Testis (tissue), 3 donors: ENCODE results near the gene CYTH2. TPM values are rescaled to one million over a fixed set of nuclear protein-coding genes. Genes with fewer than 3 reads are reported as not detected.
A peak's percentile ranks its signal among the peaks of the same experiment; 100 is the strongest.

Experiments used
- DNase-seq: peaks from one replicate; pipeline ENCODE4 v3.0.0-alpha.2; 2019
- H3K27ac ChIP-seq, 2 donors: fragments of 200-600 bp; sonication (generic); one replicate each; pipeline ENCODE4 v1.5.1; 2019
- H3K27me3 ChIP-seq: fragments of 200-600 bp; sonication (generic); one replicate; pipeline ENCODE4 v1.5.1; 2019
- H3K36me3 ChIP-seq: fragments of 200-600 bp; sonication (generic); one replicate; pipeline ENCODE4 v1.5.1; 2017; ENCODE audit warnings: low read depth; ENCODE audit errors: missing control alignments
- H3K4me1 ChIP-seq: fragments of 200-600 bp; sonication (generic); one replicate; pipeline ENCODE4 v1.5.1; 2019
- H3K4me3 ChIP-seq, 2 donors: fragments of 200-600 bp; sonication (generic); one replicate each; pipeline ENCODE4 v1.5.1; 2017 to 2019
- H3K9me3 ChIP-seq: fragments of 200-600 bp; sonication (generic); one replicate; pipeline ENCODE4 v1.5.1; 2017
- POLR2A ChIP-seq: fragments of 450-650 bp; IDR thresholded peaks from one replicate; pipeline ENCODE4 v1.6.1; 2017; ENCODE audit warnings: antibody characterized with exemption, mild to moderate bottlenecking, moderate library complexity
- WGBS, 2 donors: methylation state at CpG; one replicate each; pipeline ENCODE4 v1.1.5; 2018; 5-methylcytosine and 5-hydroxymethylcytosine counted together
- intact Hi-C: fragments of 100-400 bp; cut with DNase I; formaldehyde crosslinking; loops from one replicate; pipeline ENCODE4 v1.15.1; 2023; ENCODE audit warnings: low total_unique reads
- polyA plus RNA-seq: library from polyadenylated mRNA; stranded (reverse); fragments of 350-450 nt; fragmentation: Illumina TruSeq; extraction: RNeasy Lipid Tissue Mini Kit (QIAGEN cat#74804); gene quantifications from one replicate; pipeline ENCODE4 v1.2.3, GENCODE V29; 2014; ENCODE audit warnings: low read depth, low replicate concordance; ENCODE audit not compliant: insufficient read depth
- total RNA-seq, 2 donors: library from RNA; depleted of rRNA; stranded (reverse); fragments of >200 nt; gene quantifications; one replicate each; pipeline ENCODE4 v1.2.3, GENCODE V29; 2016
- TF ChIP-seq, protein P1 (sequence below), 3 experiments: fragments of 450-650 bp in 2 of 3; fragments of 200-600 bp in 1 of 3; sonication (generic) in 1 of 3; IDR thresholded peaks; one replicate each; pipeline ENCODE4 v1.5.1; 2016 to 2019; ENCODE audit warnings: antibody characterized with exemption in 3 of 3, mild to moderate bottlenecking in 2 of 3, moderate library complexity in 1 of 3

Gene CYTH2
- total and polyA plus RNA-seq, 3 donors from 2014 or later, result 92.7 to 132 (median 123) TPM

DNA sequence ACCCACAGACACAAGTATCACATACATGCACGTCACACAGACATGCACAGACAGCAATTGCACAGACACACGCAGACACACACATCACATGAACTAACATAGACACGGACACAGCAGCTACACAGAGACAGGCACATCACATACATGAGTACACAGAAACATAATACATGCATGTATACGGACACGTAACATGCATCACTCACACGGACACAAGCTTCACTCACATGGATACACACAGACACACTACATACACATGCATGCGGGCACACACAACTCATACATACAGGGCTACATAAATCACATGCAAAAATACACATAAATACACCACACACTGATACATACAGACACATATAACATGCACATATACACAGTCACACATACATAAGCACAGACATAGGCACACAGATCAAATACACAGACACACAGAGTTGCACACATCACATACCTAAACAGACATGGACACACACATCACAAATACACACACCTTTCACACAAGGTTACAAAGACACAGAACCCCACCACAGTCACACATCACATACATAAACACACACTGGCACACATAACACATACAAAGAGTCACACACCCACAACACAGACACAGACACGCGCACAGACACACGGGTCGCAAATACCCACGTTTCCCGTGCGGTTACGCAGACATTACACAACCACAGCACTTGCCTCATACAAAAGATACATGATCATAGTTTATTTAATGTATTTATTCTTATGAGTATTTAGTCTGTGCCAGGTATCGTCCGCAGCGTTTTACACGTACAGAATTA lies 43.5 kb downstream of the CYTH2 start:
- intact Hi-C loops, result no loop called here
- Histone ChIP-seq H3K36me3 (no peaks in the 10 kb centered on the region), H3K4me3 (no peak overlapping the region), H3K27ac (no peak overlapping the region), H3K4me1 (peaks cover 8% of the 10 kb centered on the region), H3K27me3 (no peaks in the 10 kb centered on the region), H3K9me3 (no peaks in the 10 kb centered on the region)
- no peak for TF ChIP-seq POLR2A
- TF ChIP-seq, protein P1, sequence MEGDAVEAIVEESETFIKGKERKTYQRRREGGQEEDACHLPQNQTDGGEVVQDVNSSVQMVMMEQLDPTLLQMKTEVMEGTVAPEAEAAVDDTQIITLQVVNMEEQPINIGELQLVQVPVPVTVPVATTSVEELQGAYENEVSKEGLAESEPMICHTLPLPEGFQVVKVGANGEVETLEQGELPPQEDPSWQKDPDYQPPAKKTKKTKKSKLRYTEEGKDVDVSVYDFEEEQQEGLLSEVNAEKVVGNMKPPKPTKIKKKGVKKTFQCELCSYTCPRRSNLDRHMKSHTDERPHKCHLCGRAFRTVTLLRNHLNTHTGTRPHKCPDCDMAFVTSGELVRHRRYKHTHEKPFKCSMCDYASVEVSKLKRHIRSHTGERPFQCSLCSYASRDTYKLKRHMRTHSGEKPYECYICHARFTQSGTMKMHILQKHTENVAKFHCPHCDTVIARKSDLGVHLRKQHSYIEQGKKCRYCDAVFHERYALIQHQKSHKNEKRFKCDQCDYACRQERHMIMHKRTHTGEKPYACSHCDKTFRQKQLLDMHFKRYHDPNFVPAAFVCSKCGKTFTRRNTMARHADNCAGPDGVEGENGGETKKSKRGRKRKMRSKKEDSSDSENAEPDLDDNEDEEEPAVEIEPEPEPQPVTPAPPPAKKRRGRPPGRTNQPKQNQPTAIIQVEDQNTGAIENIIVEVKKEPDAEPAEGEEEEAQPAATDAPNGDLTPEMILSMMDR (IDR thresholded peaks at IDR 0.05), result no peak
- WGBS, 2 donors, result 32 to 39% methylated on average over 18 to 19 of the region's 19 CpGs
- DNase-seq, result no peak

DNA sequence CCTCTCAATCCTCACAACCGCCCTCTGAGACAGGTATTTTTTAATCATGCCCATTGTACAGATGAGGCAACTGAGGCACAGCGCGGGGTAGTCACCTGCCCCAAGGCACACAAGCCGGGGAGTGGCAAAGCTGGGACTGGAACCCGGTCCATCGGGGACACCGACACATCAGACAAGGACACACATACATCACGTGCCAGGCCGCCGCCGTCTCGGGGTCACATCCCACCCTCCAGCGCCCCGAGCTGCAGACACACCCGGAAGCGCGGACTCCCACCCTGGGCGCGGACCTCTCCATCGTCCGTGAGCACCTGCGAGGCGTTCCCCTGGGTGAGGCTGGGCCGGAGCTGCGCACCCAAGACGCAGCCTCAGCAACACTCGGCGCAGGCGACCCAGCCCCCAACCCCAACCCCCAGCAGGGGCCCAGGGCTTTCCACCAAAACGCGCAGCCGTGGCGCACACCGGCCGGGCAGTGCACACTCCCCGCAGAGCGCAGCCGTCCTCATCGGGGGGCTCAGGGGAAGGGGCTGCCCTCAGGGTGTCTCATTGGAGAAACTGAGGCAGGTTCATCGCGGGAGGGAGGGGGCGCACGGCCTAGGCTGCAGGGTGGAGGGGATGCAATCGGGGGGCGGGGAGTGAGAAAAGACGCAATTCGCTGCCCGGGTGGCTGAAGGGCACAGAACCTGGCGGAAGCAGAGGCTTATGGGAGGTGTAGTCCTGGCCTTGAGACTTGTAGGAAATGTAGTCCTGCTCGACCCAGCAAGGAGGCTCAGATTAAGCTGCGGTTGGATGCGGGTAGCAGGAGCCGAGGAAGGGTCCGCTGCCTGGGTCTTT lies 44.3 kb downstream of the CYTH2 start:
- Histone ChIP-seq H3K27ac (no peak overlapping the region), H3K4me1 (peaks cover 8% of the 10 kb centered on the region), H3K9me3 (no peaks in the 10 kb centered on the region), H3K27me3 (no peaks in the 10 kb centered on the region), H3K4me3 (peak overlapping the region; percentile 36 to 53), H3K36me3 (no peaks in the 10 kb centered on the region)
- DNase-seq, result peak; percentile 82
- TF ChIP-seq, protein P1 (IDR thresholded peaks at IDR 0.05), result no peak
- no peak for TF ChIP-seq POLR2A
- intact Hi-C loops, result no loop called here
- 1 to 3% methylated on average over 16 to 53 of the region's 54 CpGs for WGBS, 2 donors

DNA sequence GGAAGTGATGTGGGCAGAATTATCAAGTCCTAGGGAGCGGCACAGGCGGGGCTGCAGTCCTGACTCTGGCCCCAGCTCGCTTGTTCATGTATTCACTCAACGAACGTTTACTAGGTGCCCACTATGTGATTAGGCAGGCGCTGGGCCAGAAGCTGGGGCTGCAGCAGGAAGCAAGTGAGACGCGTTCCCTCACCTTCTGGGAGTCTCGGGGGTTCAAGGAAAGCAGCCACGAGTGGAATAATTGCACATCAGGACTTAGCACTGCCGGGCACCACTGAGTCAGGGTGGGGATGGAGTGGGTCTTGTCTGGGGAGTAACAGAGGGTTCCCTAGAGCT lies 44.9 kb downstream of the CYTH2 start:
- no peaks in the 10 kb centered on the region for H3K27me3 ChIP-seq
- peak overlapping the region in 1 of 2 donors; percentile 53 for H3K4me3 ChIP-seq
- no peaks in the 10 kb centered on the region for H3K36me3 ChIP-seq
- TF ChIP-seq, protein P1 (IDR thresholded peaks at IDR 0.05), result no peak
- TF ChIP-seq POLR2A, result no peak
- intact Hi-C loops, result no loop called here
- no peak for DNase-seq
- no peaks in the 10 kb centered on the region for H3K9me3 ChIP-seq
- WGBS, 2 donors, result 25 to 36% methylated on average over 11 of the region's 11 CpGs
- peaks cover 8% of the 10 kb centered on the region for H3K4me1 ChIP-seq
- no peak overlapping the region for H3K27ac ChIP-seq

DNA sequence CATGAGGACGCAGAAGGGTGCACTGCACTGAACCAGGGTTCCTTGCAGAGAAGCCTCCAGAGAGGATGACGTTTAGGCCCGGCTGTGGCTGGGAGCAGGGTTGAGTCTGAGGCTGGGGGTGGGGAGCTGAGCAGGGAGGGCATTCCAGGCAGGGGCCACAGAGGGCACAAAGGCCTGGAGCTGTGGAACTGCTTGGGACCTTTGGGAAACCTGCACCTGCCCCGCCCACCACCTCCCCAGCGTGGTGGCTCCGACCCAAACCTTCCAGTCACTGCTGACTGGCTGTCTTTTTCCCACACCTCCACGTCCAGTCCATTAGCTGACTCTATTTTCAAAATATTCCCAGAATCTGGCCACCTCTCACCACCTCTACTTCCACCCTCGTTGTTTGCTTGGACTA lies 47.4 kb downstream of the CYTH2 start:
- Histone ChIP-seq H3K9me3 (no peaks in the 10 kb centered on the region), H3K27ac (no peak overlapping the region), H3K4me3 (no peak overlapping the region), H3K4me1 (peaks cover 8% of the 10 kb centered on the region), H3K36me3 (no peaks in the 10 kb centered on the region), H3K27me3 (no peaks in the 10 kb centered on the region)
- 73 to 84% methylated on average over 8 of the region's 8 CpGs for WGBS, 2 donors
- intact Hi-C loops, result no loop called here
- no peak for DNase-seq
- TF ChIP-seq POLR2A, result no peak
- TF ChIP-seq, protein P1 (IDR thresholded peaks at IDR 0.05), result no peak
